ENCODE measurements around the gene DSCAML1.

Gene DSCAML1

GRCh38 chr11:117570701-117571100, 226.3 kb downstream of the DSCAML1 start:
- intact Hi-C loops (cut with DNase I): no loop called here
- peak in 35 of 42 donors; percentile 26 to 83 (median 59) for DNase-seq

- DNase-seq: peak in 2 of 42 donors; percentile 9 to 19
- intact Hi-C loops (cut with DNase I): no loop called here
Observed at GRCh38 chr11:117569911-117570310, 227.1 kb downstream of the DSCAML1 start.

GRCh38 chr11:117565709-117566108, 231.3 kb downstream of the DSCAML1 start:
- intact Hi-C loops (cut with DNase I): no loop called here

GRCh38 chr11:117564321-117564720, 232.7 kb downstream of the DSCAML1 start:
- intact Hi-C loops (cut with DNase I): no loop called here
- DNase-seq: peak in 4 of 42 donors; percentile 19 to 38 (median 27)

More at GRCh38 chr11:117565709-117566108, 231.3 kb downstream of the DSCAML1 start:
- no peak for DNase-seq

- DNase-seq: peak in 4 of 42 donors; percentile 27 to 51 (median 38)
- intact Hi-C loops (cut with DNase I): no loop called here
Observed at GRCh38 chr11:117563556-117563955, 233.5 kb downstream of the DSCAML1 start.

GRCh38 chr11:117562136-117562535, 234.9 kb downstream of the DSCAML1 start:
- peak in 2 of 42 donors; percentile 39 to 62 for DNase-seq
- intact Hi-C loops (cut with DNase I): no loop called here

- peak in 2 of 42 donors; percentile 13 to 35 for DNase-seq
- intact Hi-C loops (cut with DNase I): no loop called here
Observed at GRCh38 chr11:117560780-117561530, 236.1 kb downstream of the DSCAML1 start.

- no peak for DNase-seq
- intact Hi-C loops (cut with DNase I): no loop called here
Observed at GRCh38 chr11:117559698-117560097, 237.3 kb downstream of the DSCAML1 start.

- DNase-seq: no peak
- intact Hi-C loops (cut with DNase I): no loop called here
Observed at GRCh38 chr11:117557361-117557760, 239.7 kb downstream of the DSCAML1 start.

GRCh38 chr11:117554601-117555333, 242.2 kb downstream of the DSCAML1 start:
- intact Hi-C loops (cut with DNase I): no loop called here
- DNase-seq: no peak

GRCh38 chr11:117552626-117553025, 244.4 kb downstream of the DSCAML1 start:
- intact Hi-C loops (cut with DNase I): no loop called here
- no peak for DNase-seq

- no peak for DNase-seq
- intact Hi-C loops (cut with DNase I): no loop called here
Observed at GRCh38 chr11:117551761-117552343, 245.2 kb downstream of the DSCAML1 start.

- intact Hi-C loops (cut with DNase I): no loop called here
- no peak for DNase-seq
Observed at GRCh38 chr11:117550466-117550865, 246.6 kb downstream of the DSCAML1 start.

GRCh38 chr11:117549417-117549816, 247.6 kb downstream of the DSCAML1 start:
- intact Hi-C loops (cut with DNase I): no loop called here
- no peak for DNase-seq

- intact Hi-C loops (cut with DNase I): no loop called here
- DNase-seq: peak in 1 of 42 donors; percentile 65
Observed at GRCh38 chr11:117548876-117549275, 248.1 kb downstream of the DSCAML1 start.

GRCh38 chr11:117547946-117548345, 249.1 kb downstream of the DSCAML1 start:
- intact Hi-C loops (cut with DNase I): no loop called here
- no peak for DNase-seq

GRCh38 chr11:117547195-117547850, 249.7 kb downstream of the DSCAML1 start:
- peak in 3 of 42 donors; percentile 13 to 29 (median 18) for DNase-seq
- intact Hi-C loops (cut with DNase I): no loop called here

- peak in 2 of 42 donors; percentile 20 to 30 for DNase-seq
Observed at GRCh38 chr11:117546431-117547194, 250.4 kb downstream of the DSCAML1 start.

GRCh38 chr11:117545706-117546105, 251.3 kb downstream of the DSCAML1 start:
- no peak for DNase-seq

More at GRCh38 chr11:117546431-117547194, 250.4 kb downstream of the DSCAML1 start:
- intact Hi-C loops (cut with DNase I): no loop called here

More at GRCh38 chr11:117545706-117546105, 251.3 kb downstream of the DSCAML1 start:
- intact Hi-C loops (cut with DNase I): no loop called here

All from head of caudate nucleus (tissue), 42 donors.